Measurements from ENCODE around the gene ZKSCAN5. TPM values are rescaled to one million over a fixed set of nuclear protein-coding genes. Genes with fewer than 3 reads are reported as not detected.

ZKSCAN5 gene
- total RNA-seq, 1 donor from 2014 or later = 8.0 TPM

Other genes with a start within 250 kb of the ZKSCAN5 start
- gene MYH16, start 231.8 kb upstream of the ZKSCAN5 start, total RNA-seq = not detected in 2 replicates
- gene ARPC1A, start 178.8 kb upstream of the ZKSCAN5 start, total RNA-seq = 72.4 and 75.9 TPM in 2 replicates
- gene ARPC1B, start 129.9 kb upstream of the ZKSCAN5 start, total RNA-seq = 254 and 256 TPM in 2 replicates
- 160 and 162 TPM in 2 replicates for gene PDAP1, start 96.1 kb upstream of the ZKSCAN5 start, total RNA-seq
- 132 and 145 TPM in 2 replicates for gene BUD31, start 95.7 kb upstream of the ZKSCAN5 start, total RNA-seq
- gene PTCD1, start 65.9 kb upstream of the ZKSCAN5 start, total RNA-seq = 13.7 and 16.0 TPM in 2 replicates
- 92.3 and 93.2 TPM in 2 replicates for gene CPSF4, start 65.7 kb upstream of the ZKSCAN5 start, total RNA-seq
- 392 and 397 TPM in 2 replicates for gene ATP5MF, start 38.5 kb upstream of the ZKSCAN5 start, total RNA-seq
- gene ZNF789, start 31.8 kb upstream of the ZKSCAN5 start, total RNA-seq = 19.6 and 22.4 TPM in 2 replicates
- 38.3 and 40.8 TPM in 2 replicates for gene ZNF394, start 4.4 kb upstream of the ZKSCAN5 start, total RNA-seq
- 4.7 and 5.2 TPM in 2 replicates for gene FAM200A, start 47.5 kb downstream of the ZKSCAN5 start, total RNA-seq
- 77.9 and 79.9 TPM in 2 replicates for gene ZNF655, start 54.0 kb downstream of the ZKSCAN5 start, total RNA-seq
- 0.60 and 0.64 TPM in 2 replicates for gene TMEM225B, start 93.6 kb downstream of the ZKSCAN5 start, total RNA-seq
- 31.5 and 32.9 TPM in 2 replicates for gene ZSCAN25, start 112.3 kb downstream of the ZKSCAN5 start, total RNA-seq
- gene CYP3A5, start 175.3 kb downstream of the ZKSCAN5 start, total RNA-seq = not detected in 2 replicates
- not detected in 2 replicates for gene CYP3A7, start 230.5 kb downstream of the ZKSCAN5 start, total RNA-seq

All from activated T-helper 1 cell treated with anti-CD3 and anti-CD28 coated beads, Interleukin-12 subunit alpha, Interleukin-12 subunit beta, Interleukin-2, Interleukin-4 antibody, amounts not matched to agents 30 ng/mL and 10 ng/mL and 1 ng/mL, durations not matched to agents 14 hours and 24 hours and 36 hours (primary cell).